ENCODE results near the gene ALLC.

GRCh38 chr2:3727397-3728045, 69.5 kb downstream of the ALLC start:
- TF ChIP-seq SOX6 (IDR thresholded peaks at IDR 0.05) (no peak), NFYB (IDR thresholded peaks at IDR 0.05; ENCODE audit: extremely low read depth, insufficient read length) (no peak), HDAC3 (IDR thresholded peaks at IDR 0.05; ENCODE audit: borderline replicate concordance, partially characterized antibody) (no peak), HMG20B (CRISPR knock-in tag; IDR thresholded peaks at IDR 0.05) (no peak), ZNF778 (CRISPR knock-in tag; IDR thresholded peaks at IDR 0.05) (no peak), ILK (tag; IDR thresholded peaks at IDR 0.05; ENCODE audit: borderline replicate concordance, low read depth) (no peak)
- TF ChIP-seq, protein P1, sequence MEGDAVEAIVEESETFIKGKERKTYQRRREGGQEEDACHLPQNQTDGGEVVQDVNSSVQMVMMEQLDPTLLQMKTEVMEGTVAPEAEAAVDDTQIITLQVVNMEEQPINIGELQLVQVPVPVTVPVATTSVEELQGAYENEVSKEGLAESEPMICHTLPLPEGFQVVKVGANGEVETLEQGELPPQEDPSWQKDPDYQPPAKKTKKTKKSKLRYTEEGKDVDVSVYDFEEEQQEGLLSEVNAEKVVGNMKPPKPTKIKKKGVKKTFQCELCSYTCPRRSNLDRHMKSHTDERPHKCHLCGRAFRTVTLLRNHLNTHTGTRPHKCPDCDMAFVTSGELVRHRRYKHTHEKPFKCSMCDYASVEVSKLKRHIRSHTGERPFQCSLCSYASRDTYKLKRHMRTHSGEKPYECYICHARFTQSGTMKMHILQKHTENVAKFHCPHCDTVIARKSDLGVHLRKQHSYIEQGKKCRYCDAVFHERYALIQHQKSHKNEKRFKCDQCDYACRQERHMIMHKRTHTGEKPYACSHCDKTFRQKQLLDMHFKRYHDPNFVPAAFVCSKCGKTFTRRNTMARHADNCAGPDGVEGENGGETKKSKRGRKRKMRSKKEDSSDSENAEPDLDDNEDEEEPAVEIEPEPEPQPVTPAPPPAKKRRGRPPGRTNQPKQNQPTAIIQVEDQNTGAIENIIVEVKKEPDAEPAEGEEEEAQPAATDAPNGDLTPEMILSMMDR (IDR thresholded peaks at IDR 0.05 in 2 of 3, conservative IDR thresholded peaks at IDR 0.05 in 1 of 3; ENCODE audit: insufficient read depth in 2 of 3, low read depth in 1 of 3, low read length in 3 of 3), result no peak

All from K562 (cell line).